DMS 273 (cell line): ENCODE results near the gene DDX41.

Experiments used
- DNase-seq: peaks from one replicate; lab custom pipeline; 2025; ENCODE audit not compliant: unreplicated experiment; lab: John Stamatoyannopoulos, UW

The DDX41 gene

GRCh38 chr5:177499842-177500241 is 16.9 kb downstream of the DDX41 start:
- DNase-seq: no peak

GRCh38 chr5:177498013-177498787 is 18.6 kb downstream of the DDX41 start:
- peak; percentile 68 for DNase-seq

- peak; percentile 98 for DNase-seq
These were observed 19.3 kb downstream of the DDX41 start, which contains the start of gene PDLIM7 for GRCh38 chr5:177497292-177498012. Gene PDLIM7, minus strand, starts transcription at chr5:177497604. Its CDS starts 1,092 bp downstream, at chr5:177496512.

- peak; percentile 95 for DNase-seq
These were observed 20.0 kb downstream of the DDX41 start for GRCh38 chr5:177496727-177497291.

GRCh38 chr5:177496070-177496726 is 20.6 kb downstream of the DDX41 start:
- peak; percentile 71 for DNase-seq

- DNase-seq: peak; percentile 46
These were observed 21.3 kb downstream of the DDX41 start for GRCh38 chr5:177495243-177496060.

- peak; percentile 76 for DNase-seq
These were observed 22.2 kb downstream of the DDX41 start for GRCh38 chr5:177494346-177495195.

GRCh38 chr5:177493795-177494345 is 22.9 kb downstream of the DDX41 start:
- DNase-seq: no peak

GRCh38 chr5:177492841-177493240 is 23.9 kb downstream of the DDX41 start:
- no peak for DNase-seq

GRCh38 chr5:177491983-177492746 is 24.6 kb downstream of the DDX41 start:
- no peak for DNase-seq

GRCh38 chr5:177491429-177491945 is 25.3 kb downstream of the DDX41 start:
- DNase-seq: peak; percentile 51

GRCh38 chr5:177490992-177491391 is 25.8 kb downstream of the DDX41 start:
- no peak for DNase-seq

- DNase-seq: no peak
These were observed 26.3 kb downstream of the DDX41 start for GRCh38 chr5:177490311-177490991.

GRCh38 chr5:177489119-177489716 is 27.5 kb downstream of the DDX41 start:
- DNase-seq: no peak

GRCh38 chr5:177487975-177488374 is 28.8 kb downstream of the DDX41 start:
- no peak for DNase-seq

GRCh38 chr5:177487144-177487543 is 29.6 kb downstream of the DDX41 start:
- DNase-seq: no peak

GRCh38 chr5:177486256-177486655 is 30.5 kb downstream of the DDX41 start:
- no peak for DNase-seq
